HepG2 (cell line): ENCODE data around the gene FRMD6.

Source experiments
- ATAD3A ChIP-seq: sonication (generic); formaldehyde crosslinking; IDR thresholded peaks from 2 replicates; pipeline ENCODE4 v1.4.0; 2020; ENCODE audit warnings: missing genetic modification reagents
- EZH2 ChIP-seq: conservative IDR thresholded peaks from 2 replicates; pipeline ENCODE4 v1.6.1; 2012; ENCODE audit warnings: mild to moderate bottlenecking, low read depth, low read length, moderate library complexity
- HNRNPLL ChIP-seq: fragments of 200-400 bp; formaldehyde crosslinking; IDR thresholded peaks from 2 replicates; pipeline ENCODE4 v1.6.1; 2017; ENCODE audit warnings: mild to moderate bottlenecking, low read depth, low read length; ENCODE audit not compliant: poor library complexity, severe bottlenecking
- IRF9 ChIP-seq: sonication (generic); formaldehyde crosslinking; IDR thresholded peaks from 2 replicates; pipeline ENCODE4 v1.8.0; 2022; ENCODE audit warnings: missing genetic modification reagents, mild to moderate bottlenecking, borderline replicate concordance
- KDM5B ChIP-seq: sonication (generic); formaldehyde crosslinking; IDR thresholded peaks from 2 replicates; pipeline ENCODE4 v1.4.0; 2020; ENCODE audit warnings: missing genetic modification reagents, mild to moderate bottlenecking, borderline replicate concordance
- NFAT5 ChIP-seq: sonication (generic); formaldehyde crosslinking; IDR thresholded peaks from 2 replicates; pipeline ENCODE4 v1.4.0; 2020; ENCODE audit warnings: missing genetic modification reagents
- POLR2A ChIP-seq, 2 experiments: IDR thresholded peaks; 2 replicates each; pipeline ENCODE4 v1.6.1; 2011; ENCODE audit warnings: low read depth in 2 of 2, low read length in 2 of 2, mild to moderate bottlenecking in 1 of 2, moderate library complexity in 1 of 2; ENCODE audit not compliant: insufficient read depth in 1 of 2
- TAF1 ChIP-seq: sonication (generic); formaldehyde crosslinking; IDR thresholded peaks from 2 replicates; pipeline ENCODE4 v1.4.0; 2020; ENCODE audit warnings: missing genetic modification reagents
- TFAP4 ChIP-seq: sonication (generic); IDR thresholded peaks from 2 replicates; pipeline ENCODE4 v1.6.1; 2016; ENCODE audit warnings: low read depth, borderline replicate concordance
- ZNF12 ChIP-seq: sonication (generic); formaldehyde crosslinking; IDR thresholded peaks from 2 replicates; pipeline ENCODE4 v1.5.0; 2020; ENCODE audit warnings: missing genetic modification reagents
- ZNF768 ChIP-seq: sonication (generic); formaldehyde crosslinking; IDR thresholded peaks from 2 replicates; pipeline ENCODE4 v1.4.0; 2020; ENCODE audit warnings: missing genetic modification reagents

GRCh38 chr14:51723990-51724389 lies 72.3 kb downstream of the FRMD6 start:
- TF ChIP-seq KDM5B (CRISPR knock-in tag) (no peak), TFAP4 (no peak), HNRNPLL (no peak), ATAD3A (no peak), TAF1 (no peak), IRF9 (CRISPR knock-in tag) (no peak), ZNF12 (CRISPR knock-in tag) (no peak), ZNF768 (CRISPR knock-in tag) (no peak), POLR2A (IDR thresholded peaks at IDR 0.05; ENCODE audit: insufficient read depth in 1 of 2, low read depth in 2 of 2, low read length in 2 of 2) (no peak), NFAT5 (CRISPR knock-in tag) (no peak), EZH2 (no peak)
